Stomach (tissue), 4 donors: ENCODE data around the gene CFHR4.

Source experiments
- CTCF ChIP-seq, 7 experiments: fragments of 450-650 bp in 4 of 7; fragments of 200-600 bp in 3 of 7; sonication (generic) in 3 of 7; IDR thresholded peaks; one replicate each; pipeline ENCODE4 v1.5.1; 2016 to 2019; ENCODE audit warnings: antibody characterized with exemption in 7 of 7, control low read depth in 2 of 7, mild to moderate bottlenecking in 1 of 7
- EP300 ChIP-seq: sonication (generic); formaldehyde crosslinking; IDR thresholded peaks from one replicate; pipeline ENCODE4 v1.6.1; 2017; ENCODE audit warnings: antibody characterized with exemption
- POLR2A ChIP-seq, 4 donors: fragments of 450-650 bp; IDR thresholded peaks; one replicate each; pipeline ENCODE4 v1.6.1; 2016; ENCODE audit warnings: antibody characterized with exemption in 4 of 4, control low read depth in 2 of 4, mild to moderate bottlenecking in 1 of 4, moderate library complexity in 1 of 4
- POLR2AphosphoS5 ChIP-seq, 3 donors: sonication (generic); formaldehyde crosslinking; IDR thresholded peaks; one replicate each; pipeline ENCODE4 v1.6.1; 2016; ENCODE audit warnings: antibody characterized with exemption in 3 of 3

GRCh38 chr1:196857188-196857587 lies 30.7 kb upstream of the CFHR4 start:
- TF ChIP-seq POLR2A (IDR thresholded peaks at IDR 0.05): no peak
- no peak for TF ChIP-seq CTCF (IDR thresholded peaks at IDR 0.05)
- no peak for TF ChIP-seq POLR2AphosphoS5 (IDR thresholded peaks at IDR 0.05)
- no peak for TF ChIP-seq EP300
